Skeletal muscle tissue (tissue), 4 donors: ENCODE data around the gene CD80. TPM values are rescaled to one million over a fixed set of nuclear protein-coding genes. Genes with fewer than 3 reads are reported as not detected.
"Not testable (repeated sequence)": the region's sequence is repeated elsewhere in the genome, so short reads cannot be mapped to it uniquely, and the experiment has no call there.

ENCODE experiments used
- H3K27ac ChIP-seq: one replicate; pipeline ENCODE4 v1.7.0; 2013; ENCODE audit warnings: mild to moderate bottlenecking, low read depth, low read length, inconsistent platforms
- H3K27me3 ChIP-seq, 3 donors: one replicate each; pipeline ENCODE4 v1.7.0; 2013; ENCODE audit warnings: low read length in 3 of 3; ENCODE audit not compliant: control insufficient read depth in 3 of 3, insufficient read depth in 3 of 3
- H3K36me3 ChIP-seq, 3 donors: one replicate each; pipeline ENCODE4 v1.7.0; 2013; ENCODE audit warnings: low read length in 3 of 3; ENCODE audit not compliant: control insufficient read depth in 3 of 3, insufficient read depth in 3 of 3
- H3K4me1 ChIP-seq, 3 donors: one replicate each; pipeline ENCODE4 v1.7.0; 2013; ENCODE audit warnings: low read length in 3 of 3, mild to moderate bottlenecking in 3 of 3; ENCODE audit not compliant: control insufficient read depth in 3 of 3, insufficient read depth in 3 of 3
- H3K4me3 ChIP-seq, 3 donors: one replicate each; pipeline ENCODE4 v1.7.0; 2013; ENCODE audit warnings: low read length in 3 of 3
- H3K9ac ChIP-seq, 3 donors: one replicate each; pipeline ENCODE4 v1.7.0; 2013; ENCODE audit warnings: low read length in 3 of 3, mild to moderate bottlenecking in 3 of 3, moderate library complexity in 2 of 3, low read depth in 1 of 3
- H3K9me3 ChIP-seq, 3 donors: one replicate each; pipeline ENCODE4 v1.7.0; 2013; ENCODE audit warnings: low read length in 3 of 3; ENCODE audit not compliant: control insufficient read depth in 3 of 3
- total RNA-seq: library from RNA; depleted of rRNA; stranded (reverse); fragments of >200 nt; gene quantifications from one replicate; pipeline ENCODE4 v1.2.3, GENCODE V29; 2014
- donor health status: Osteomylitis.

Gene CD80
- total RNA-seq, 1 donor from 2014 or later, result 1.0 TPM

- H3K27ac ChIP-seq, H3K4me1 ChIP-seq, H3K9me3 ChIP-seq, H3K36me3 ChIP-seq, H3K9ac ChIP-seq, H3K4me3 ChIP-seq, H3K27me3 ChIP-seq: not testable (repeated sequence)
Measured at GRCh38 chr3:119552928-119553327, 6.5 kb downstream of the CD80 start.

- Histone ChIP-seq H3K36me3 (no peaks in the 10 kb centered on the region), H3K4me1 (no peaks in the 10 kb centered on the region), H3K9ac (no peak overlapping the region), H3K27me3 (no peaks in the 10 kb centered on the region), H3K9me3 (no peaks in the 10 kb centered on the region), H3K4me3 (no peak overlapping the region), H3K27ac (no peak overlapping the region)
Measured at GRCh38 chr3:119551598-119551997, 7.8 kb downstream of the CD80 start.

- Histone ChIP-seq H3K27ac (no peak overlapping the region), H3K9me3 (no peaks in the 10 kb centered on the region), H3K27me3 (no peaks in the 10 kb centered on the region), H3K4me3 (no peak overlapping the region), H3K4me1 (no peaks in the 10 kb centered on the region), H3K9ac (no peak overlapping the region), H3K36me3 (no peaks in the 10 kb centered on the region)
Measured at GRCh38 chr3:119550192-119550910, 9.1 kb downstream of the CD80 start.

GRCh38 chr3:119548341-119548740 lies 11.1 kb downstream of the CD80 start:
- H3K4me1 ChIP-seq, result no peaks in the 10 kb centered on the region
- no peaks in the 10 kb centered on the region for H3K27me3 ChIP-seq
- no peak overlapping the region for H3K4me3 ChIP-seq
- H3K9ac ChIP-seq, result no peak overlapping the region
- no peak overlapping the region for H3K27ac ChIP-seq
- H3K9me3 ChIP-seq, result no peaks in the 10 kb centered on the region
- H3K36me3 ChIP-seq, result no peaks in the 10 kb centered on the region

- Histone ChIP-seq H3K4me1 (no peaks in the 10 kb centered on the region), H3K27me3 (no peaks in the 10 kb centered on the region), H3K27ac (no peak overlapping the region), H3K9me3 (no peaks in the 10 kb centered on the region), H3K4me3 (no peak overlapping the region), H3K36me3 (no peaks in the 10 kb centered on the region), H3K9ac (no peak overlapping the region)
Measured at GRCh38 chr3:119547227-119547626, 12.2 kb downstream of the CD80 start.

GRCh38 chr3:119543147-119543546 lies 16.3 kb downstream of the CD80 start:
- no peaks in the 10 kb centered on the region for H3K9me3 ChIP-seq
- no peak overlapping the region for H3K4me3 ChIP-seq
- H3K36me3 ChIP-seq, result no peaks in the 10 kb centered on the region
- no peak overlapping the region for H3K9ac ChIP-seq
- no peaks in the 10 kb centered on the region for H3K27me3 ChIP-seq
- no peak overlapping the region for H3K27ac ChIP-seq
- no peaks in the 10 kb centered on the region for H3K4me1 ChIP-seq

GRCh38 chr3:119542168-119542767 lies 17.1 kb downstream of the CD80 start:
- H3K36me3 ChIP-seq, result no peaks in the 10 kb centered on the region
- H3K27ac ChIP-seq, result no peak overlapping the region
- H3K4me1 ChIP-seq, result no peaks in the 10 kb centered on the region
- H3K9ac ChIP-seq, result no peak overlapping the region
- H3K9me3 ChIP-seq, result no peaks in the 10 kb centered on the region
- no peaks in the 10 kb centered on the region for H3K27me3 ChIP-seq
- no peak overlapping the region for H3K4me3 ChIP-seq

- H3K9me3 ChIP-seq, result no peaks in the 10 kb centered on the region
Measured at GRCh38 chr3:119541547-119541946, 17.9 kb downstream of the CD80 start.

GRCh38 chr3:119538772-119539171 lies 20.6 kb downstream of the CD80 start:
- H3K9ac ChIP-seq, result no peak overlapping the region
- no peaks in the 10 kb centered on the region for H3K27me3 ChIP-seq
- H3K4me1 ChIP-seq, result no peaks in the 10 kb centered on the region
- no peak overlapping the region for H3K27ac ChIP-seq
- H3K4me3 ChIP-seq, result no peak overlapping the region
- H3K36me3 ChIP-seq, result no peaks in the 10 kb centered on the region
- no peaks in the 10 kb centered on the region for H3K9me3 ChIP-seq

More at GRCh38 chr3:119541547-119541946, 17.9 kb downstream of the CD80 start:
- H3K27ac ChIP-seq, result no peak overlapping the region
- no peaks in the 10 kb centered on the region for H3K4me1 ChIP-seq
- no peak overlapping the region for H3K9ac ChIP-seq
- H3K36me3 ChIP-seq, result no peaks in the 10 kb centered on the region
- no peak overlapping the region for H3K4me3 ChIP-seq
- H3K27me3 ChIP-seq, result no peaks in the 10 kb centered on the region

- no peak overlapping the region for H3K9ac ChIP-seq
- no peak overlapping the region for H3K4me3 ChIP-seq
- H3K27ac ChIP-seq, result no peak overlapping the region
- no peaks in the 10 kb centered on the region for H3K27me3 ChIP-seq
- H3K36me3 ChIP-seq, result no peaks in the 10 kb centered on the region
- H3K4me1 ChIP-seq, result no peaks in the 10 kb centered on the region
- H3K9me3 ChIP-seq, result no peaks in the 10 kb centered on the region
Measured at GRCh38 chr3:119536757-119537156, 22.7 kb downstream of the CD80 start.
